ENCODE measurements around the gene SLC10A7.

SLC10A7 gene

DNA sequence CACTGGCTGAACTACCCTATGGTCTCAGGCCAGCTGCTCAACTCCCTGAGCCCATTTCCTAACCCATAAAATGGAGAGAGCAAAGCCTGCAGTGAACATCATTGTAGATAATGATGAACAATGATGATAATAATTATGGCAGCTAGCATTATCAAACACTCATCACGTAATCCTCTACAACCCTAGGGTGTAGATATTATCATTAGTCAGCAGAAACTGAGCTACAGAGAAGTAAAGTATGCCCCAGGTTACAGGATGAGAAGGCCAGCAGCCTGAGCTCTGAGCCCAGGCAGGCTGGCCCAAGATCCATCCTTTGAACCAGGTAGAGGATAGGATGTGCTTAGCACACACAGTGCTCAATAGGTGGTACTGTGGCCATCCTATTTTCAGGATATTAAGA lies 264.2 kb downstream of the SLC10A7 start:
- DNase-seq (ENCODE audit: low read depth in 2 of 2): no peak

DNA sequence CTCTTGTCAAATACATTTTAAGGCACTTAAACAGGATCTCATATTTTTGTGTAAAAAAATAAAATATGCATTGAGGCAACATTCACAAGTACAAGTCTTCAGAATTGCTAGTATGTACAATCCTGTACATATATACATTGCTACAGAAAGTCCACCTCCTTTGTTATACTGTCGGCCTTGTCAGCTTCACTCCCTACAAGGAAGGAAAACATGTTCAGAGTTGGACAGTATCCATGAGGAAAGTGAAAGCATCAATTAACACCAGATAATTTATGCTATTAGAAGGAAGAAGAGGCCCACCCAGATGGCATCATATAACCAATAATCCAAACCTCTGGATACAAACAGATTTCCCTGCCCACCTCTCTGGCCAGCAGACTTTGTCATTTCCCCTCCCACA lies 265.4 kb downstream of the SLC10A7 start:
- DNase-seq (ENCODE audit: low read depth in 2 of 2): no peak

DNA sequence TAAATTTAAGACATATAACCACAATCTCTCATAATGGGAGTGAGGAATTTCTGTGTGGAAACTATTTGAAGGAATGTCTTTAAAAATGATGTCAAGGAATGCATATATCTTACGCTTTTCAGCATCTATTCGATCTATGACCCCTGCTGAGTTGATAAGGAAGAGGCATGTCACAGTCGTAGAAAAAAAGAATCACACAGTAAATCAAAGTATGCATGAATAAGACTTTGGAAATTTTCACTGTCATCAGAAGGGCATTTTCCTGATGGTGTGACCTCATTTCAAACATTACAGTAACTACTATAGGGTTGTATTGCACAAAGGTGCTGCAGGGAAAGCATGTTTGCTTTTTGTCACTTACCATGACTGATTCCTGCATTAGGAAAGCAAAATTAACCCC lies 265.9 kb downstream of the SLC10A7 start:
- no peak for DNase-seq (ENCODE audit: low read depth in 2 of 2)

DNA sequence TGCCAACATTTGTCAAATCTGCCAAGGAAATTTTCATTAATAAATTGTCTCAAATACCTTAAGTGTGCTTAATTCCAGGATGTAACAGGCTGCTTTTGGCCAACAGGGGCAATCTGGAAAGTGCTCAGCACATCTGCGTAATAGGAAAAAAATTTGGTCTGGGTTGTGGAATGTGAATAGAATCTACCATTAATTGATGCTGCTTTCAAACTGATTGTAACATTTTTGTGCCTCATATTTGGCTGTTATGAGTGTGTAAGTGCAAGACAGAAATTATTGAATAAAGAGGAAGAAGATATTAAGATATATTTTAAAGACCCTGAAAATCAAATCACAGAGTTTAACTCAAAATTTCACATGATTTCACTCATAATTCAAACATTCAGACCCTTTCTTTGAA lies 266.3 kb downstream of the SLC10A7 start:
- DNase-seq (ENCODE audit: low read depth in 2 of 2): no peak

DNA sequence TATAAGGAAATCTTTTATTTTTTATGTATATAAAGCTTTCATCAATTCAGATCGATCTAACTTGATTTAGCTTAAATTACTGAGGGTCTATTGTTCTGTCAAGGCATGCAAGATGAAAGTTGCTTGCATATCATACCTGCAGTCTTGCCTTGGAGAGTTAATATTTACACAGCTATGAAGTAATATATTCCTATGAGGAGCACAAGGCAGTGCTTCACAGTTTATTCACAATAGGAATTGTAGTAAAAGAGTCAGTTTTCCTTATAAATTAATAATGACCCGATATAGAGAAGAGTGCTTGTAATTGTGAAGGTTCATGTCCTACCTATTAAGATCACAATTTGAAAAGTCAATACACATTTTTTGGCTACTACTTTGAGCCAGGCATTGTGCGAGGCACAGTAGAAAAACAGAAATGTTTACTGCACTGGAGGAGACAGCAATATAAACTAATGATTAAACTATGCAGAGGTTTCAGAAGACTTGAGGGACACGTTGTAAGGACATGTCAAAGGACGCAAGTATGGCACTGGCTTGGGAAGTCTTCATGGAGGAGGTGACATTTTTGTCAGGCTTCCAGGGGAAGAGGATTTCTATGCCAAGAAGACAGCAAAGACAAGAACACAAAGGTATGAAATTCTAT lies 268.6 kb downstream of the SLC10A7 start:
- no peak for DNase-seq (ENCODE audit: low read depth in 2 of 2)

DNA sequence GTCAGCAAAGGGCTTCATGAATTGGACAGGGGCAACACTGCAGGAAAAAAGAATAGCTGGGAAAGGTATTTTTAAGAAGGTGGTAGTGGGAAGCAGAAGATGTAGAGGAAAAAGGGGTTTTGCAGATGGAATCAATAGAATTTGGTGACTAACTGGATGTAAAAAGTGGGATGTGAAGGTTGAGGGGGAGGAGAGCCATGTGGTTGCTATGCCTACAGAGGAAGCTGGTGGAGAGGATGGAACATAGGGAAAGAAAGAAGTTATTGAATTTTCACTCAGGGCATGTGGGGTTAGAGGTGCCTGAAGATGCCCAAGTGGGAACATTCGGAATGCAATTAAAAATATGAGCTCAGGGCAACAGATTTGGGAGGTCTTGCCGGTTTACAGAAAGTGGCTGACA lies 274.4 kb downstream of the SLC10A7 start:
- no peak for DNase-seq (ENCODE audit: low read depth in 2 of 2)

DNA sequence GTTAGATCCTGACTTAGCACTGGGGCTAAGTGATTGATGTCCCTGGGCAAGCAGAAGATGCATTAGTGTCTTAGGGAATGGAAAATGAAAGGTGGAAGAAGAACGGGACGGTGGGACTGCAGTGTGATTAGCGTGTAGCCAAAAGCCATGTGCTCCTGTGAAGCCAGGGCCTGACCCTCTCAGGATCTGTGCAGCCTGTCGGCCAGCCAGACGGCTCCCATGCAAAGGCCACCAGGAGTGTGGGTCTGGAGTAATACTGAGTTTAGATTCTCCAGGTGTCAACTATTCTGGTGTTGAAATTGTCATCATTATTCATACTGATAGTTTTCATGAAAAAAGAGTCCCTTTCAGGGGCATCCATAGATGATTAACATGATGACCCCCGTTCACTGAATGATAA lies 275.4 kb downstream of the SLC10A7 start:
- no peak for DNase-seq (ENCODE audit: low read depth in 2 of 2)

DNA sequence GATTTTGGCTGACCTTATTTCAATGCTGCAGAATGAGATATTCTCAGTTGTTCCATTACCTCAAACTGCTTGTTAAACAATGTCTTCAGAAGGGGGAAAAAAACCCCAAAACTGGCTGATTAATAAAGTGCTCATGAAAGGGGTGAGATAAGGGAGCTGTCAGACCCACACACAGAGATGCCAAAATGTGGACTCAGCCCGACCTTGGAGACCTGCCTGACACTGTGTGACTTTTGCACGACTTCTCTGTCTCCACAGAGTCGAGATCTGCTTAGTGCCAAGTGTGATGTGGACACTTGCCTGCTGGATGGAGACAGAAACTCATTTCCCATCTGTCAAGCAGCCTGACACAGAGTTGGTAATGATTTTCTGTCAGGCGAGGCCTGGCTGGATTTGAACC lies 275.9 kb downstream of the SLC10A7 start:
- no peak for DNase-seq (ENCODE audit: low read depth in 2 of 2)

DNA sequence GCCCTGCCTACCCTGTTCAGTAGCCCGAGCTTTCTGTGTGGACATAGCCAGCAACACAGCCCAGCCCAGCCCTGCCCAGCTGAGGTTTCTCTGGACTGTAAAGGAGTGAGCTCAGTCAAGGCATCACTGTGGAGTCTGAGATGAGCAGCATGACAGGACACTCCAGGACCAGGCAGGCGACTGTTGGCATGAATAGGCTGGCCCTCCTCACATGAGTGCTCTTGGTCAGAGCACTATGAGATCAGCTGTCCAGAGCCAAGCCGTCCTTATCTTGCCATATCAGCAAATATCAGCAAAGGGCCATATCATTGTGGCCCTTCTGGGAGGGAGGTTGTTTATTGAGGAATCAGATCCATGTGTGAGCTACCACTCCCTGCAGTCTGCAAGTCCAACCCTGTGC lies 276.5 kb downstream of the SLC10A7 start:
- DNase-seq (ENCODE audit: low read depth in 2 of 2): no peak

DNA sequence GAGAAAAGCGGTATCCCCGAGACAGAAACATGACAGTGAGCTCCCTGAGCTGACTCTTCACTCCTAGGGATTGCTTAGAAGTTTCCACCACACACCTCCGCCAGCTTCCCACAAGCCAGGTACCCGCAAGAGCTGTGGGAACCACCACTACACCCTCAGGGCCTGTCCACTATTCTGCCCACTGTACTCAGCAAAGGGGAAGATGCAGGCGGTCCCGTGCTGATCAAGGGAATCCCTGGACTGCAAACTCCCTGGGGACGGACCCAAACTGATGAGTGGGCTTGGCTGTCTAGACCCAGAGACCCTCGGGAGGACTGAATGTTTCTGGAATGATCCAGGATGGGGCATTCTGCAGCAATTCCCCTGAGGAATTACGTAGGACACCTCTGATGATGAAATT lies 277.2 kb downstream of the SLC10A7 start:
- no peak for DNase-seq (ENCODE audit: low read depth in 2 of 2)

DNA sequence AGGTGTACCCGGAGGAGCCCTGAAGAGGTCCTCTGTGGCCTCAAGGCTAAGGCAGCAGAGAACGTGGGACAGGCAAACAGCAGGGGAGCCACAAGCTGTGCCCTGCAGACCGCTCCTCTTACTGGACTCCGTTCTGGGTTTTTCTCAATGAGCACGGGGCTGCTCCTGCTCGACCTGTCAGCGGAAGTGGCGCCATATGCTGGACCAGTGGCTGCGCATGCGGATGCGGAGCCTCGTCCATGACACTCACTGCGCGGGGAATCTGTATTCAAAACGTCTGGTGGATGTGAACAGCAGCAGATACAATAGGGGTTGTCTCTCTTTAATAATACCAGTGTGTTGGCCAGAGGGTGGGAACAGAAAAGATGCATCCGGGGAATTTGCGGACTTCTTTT lies 277.9 kb downstream of the SLC10A7 start:
- DNase-seq (ENCODE audit: low read depth in 2 of 2): no peak

DNA sequence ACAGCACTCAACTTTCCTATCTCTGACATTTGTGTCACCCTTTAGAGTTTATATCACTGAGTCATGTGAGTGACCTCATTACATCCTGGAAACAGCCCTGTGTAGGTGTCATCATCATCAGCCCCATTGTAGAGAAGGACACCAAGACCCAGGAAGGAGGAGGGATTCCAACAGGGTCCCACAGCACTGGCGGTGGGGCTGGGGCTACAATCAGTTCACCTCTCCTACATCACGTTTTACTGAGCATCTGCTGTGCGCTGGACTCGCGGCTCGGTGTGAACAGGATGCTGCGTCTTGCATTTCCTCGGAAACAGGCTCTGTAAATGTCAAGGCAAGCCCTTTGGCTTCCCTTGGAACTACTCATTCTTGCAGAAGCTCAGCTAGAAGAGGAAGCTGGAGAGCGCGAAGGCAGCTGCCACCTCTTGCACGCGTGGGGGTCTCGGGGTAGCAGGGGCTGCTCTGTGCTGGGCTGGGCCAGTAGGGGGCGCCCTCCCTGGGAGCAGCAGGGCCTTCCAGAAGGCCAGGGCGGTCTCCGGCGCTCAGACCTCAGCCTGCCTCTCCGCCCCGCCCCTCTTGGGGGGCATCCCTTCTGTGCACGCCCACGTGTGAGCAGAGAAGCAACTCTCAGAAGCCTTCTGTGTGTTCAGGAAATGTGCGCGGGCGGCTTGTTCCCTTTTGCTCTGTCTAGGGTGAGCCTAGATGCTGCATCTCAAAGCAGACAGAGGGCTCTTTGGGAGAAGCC lies 278.4 kb downstream of the SLC10A7 start:
- peak; percentile 43 to 67 for DNase-seq (ENCODE audit: low read depth in 2 of 2)

DNA sequence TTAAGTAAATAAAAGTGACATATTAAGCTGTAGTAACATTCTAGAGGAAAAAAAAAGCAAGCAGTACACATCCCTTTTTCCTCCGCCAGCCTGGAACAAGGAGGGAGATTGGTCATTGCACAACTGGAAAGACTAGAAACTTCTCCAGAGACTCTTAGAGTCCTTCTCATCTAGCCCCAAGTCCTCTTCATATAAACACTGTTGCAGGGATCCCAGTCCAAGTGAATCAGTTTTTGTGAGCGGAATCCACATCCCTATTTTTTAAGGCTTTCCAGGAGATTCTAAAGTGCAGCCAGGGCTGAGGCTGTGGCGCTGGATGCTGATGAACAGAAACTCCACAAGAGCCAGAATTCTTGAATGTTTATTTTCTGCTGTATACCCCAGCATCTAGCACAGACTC lies 283.6 kb downstream of the SLC10A7 start:
- DNase-seq (ENCODE audit: low read depth in 2 of 2): no peak

DNA sequence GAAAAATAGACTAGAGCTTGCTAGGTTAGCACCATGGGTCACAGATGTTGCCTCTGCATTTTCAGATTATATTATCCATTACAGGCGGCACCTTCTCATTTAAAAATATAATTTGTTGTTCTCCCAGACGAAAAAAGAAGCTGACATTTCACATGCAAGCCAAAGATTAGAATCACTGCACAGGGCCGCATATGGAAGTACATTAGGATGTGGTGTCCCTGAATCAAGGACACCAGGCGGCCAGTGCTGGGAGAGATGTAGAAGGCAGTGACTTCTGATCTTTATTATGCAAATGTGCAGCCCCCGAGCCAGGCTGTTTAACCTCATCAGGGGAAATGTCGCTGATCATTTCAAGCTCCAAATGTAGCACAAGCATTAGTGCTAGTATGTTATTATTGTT lies 284.6 kb downstream of the SLC10A7 start:
- no peak for DNase-seq (ENCODE audit: low read depth in 2 of 2)

DNA sequence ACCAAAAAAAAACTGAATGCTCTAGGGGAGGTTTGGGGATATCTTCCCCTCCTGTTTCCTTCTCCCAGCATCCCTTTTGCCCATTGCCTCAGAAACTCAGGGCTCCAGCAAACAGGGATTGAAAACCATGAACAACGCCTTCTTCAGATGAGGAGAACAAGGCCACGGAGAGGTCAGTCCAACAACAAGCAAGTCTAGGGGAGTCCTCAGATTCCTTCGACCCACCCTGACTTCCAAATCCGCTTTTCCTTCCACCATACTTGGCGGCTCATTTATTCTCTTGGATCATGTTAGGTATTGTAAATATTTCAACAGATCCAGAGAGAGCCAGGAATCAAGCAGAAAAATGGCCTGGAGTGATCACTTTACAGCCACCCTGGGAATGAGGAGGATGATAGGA lies 285.5 kb downstream of the SLC10A7 start:
- no peak for DNase-seq (ENCODE audit: low read depth in 2 of 2)

DNA sequence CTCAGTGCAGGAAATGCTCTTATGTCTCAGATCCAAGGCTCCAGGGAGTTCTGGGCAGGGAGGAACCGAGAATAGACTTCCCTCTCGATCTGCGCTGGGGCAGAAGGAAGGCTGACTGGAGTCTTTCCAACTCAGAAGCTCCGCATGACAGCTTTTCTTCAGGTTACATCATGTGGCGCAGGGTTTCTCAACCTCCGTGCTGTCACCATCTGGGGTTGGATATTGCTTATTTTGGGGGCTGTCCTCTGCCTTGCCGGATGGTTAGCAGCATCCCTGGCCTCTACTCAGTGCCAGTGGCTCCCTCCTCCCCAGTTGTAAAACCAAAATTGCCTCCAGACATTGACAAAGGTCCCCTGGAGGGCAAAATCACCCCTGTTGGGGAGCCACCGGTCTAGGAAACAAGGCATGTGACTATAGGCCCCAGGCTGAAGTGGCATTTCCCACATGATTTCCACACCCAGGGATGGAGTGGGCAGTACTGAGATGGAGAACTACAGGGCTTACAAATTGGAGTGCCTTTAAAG lies 286.0 kb downstream of the SLC10A7 start:
- DNase-seq (ENCODE audit: low read depth in 2 of 2): no peak

DNA sequence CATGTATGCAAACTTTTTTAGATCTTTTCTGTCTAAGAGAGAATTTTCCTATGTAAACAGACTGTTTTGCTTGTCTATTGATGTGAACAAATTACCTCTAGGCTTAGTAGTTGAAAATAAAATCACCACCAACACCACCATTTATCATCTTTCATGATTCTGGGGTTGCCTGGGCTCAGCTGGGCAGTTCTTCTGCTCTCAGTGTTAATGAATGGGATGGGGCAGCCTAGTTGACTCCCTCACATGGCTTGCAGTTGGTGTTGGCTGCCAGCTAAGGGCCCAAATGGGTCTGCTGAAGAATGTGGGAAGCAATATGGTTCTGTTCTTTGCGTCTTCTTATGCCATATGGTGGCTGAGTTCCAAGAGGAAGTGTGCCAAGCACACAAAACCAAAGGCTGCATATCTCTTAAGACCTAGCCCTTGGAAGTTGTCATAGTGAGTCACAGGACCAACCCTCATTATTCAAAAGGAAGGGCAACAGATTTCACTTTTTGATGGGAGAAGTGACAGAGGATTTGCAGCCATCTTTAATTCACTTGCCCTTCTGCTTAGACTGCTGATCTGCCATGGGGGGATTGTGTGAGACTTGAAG lies 289.5 kb downstream of the SLC10A7 start:
- DNase-seq (ENCODE audit: low read depth in 2 of 2): no peak

DNA sequence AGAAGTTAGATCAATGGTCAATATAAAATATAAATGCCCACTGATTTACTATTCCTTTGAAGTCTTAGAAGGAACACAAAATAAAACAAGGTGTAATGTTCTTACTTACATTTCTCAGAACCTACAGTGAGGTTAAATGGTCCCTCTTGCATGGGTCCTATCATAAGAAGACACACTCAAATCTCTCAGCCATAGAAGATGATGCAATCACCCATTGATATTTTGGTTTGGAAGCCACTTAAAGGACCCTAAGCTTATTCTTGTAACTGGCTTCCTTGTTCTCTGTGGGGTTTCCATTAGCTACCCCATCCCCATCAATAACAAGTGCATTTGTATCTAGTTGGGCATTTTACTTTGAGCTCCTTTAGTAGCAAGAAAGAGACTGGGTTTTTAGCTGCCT lies 292.3 kb downstream of the SLC10A7 start:
- no peak for DNase-seq (ENCODE audit: low read depth in 2 of 2)

DNA sequence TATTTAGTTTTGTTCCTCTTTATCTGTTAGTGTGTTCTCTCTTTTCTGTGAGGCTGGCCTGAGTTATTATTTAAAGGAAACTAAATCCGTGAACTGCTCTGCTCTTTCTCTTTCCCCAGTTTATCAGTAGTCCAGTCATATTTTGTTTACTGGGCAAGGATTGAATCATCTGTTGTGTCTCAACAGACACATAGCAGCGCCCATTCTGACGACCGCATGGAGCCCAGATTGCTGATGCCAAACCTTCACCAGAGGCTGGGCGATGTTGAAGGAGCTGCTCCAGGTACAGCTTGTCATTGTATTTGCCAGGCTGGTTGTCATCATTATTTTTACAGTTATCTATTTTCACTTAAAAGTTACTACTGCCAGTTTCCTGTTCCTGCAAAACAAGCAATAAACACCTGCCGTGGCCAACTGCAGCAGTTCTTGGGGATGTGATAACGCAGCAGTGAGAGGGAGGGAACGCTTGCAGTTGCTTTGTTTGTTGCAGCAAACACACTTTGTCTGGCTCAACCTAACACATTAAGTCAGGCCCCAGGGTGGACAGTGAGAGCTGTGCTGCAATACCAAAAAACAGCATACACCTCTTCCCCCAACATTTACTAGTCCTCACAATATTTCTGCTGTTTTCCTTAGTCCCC lies 297.3 kb downstream of the SLC10A7 start:
- no peak for DNase-seq (ENCODE audit: low read depth in 2 of 2)

DNA sequence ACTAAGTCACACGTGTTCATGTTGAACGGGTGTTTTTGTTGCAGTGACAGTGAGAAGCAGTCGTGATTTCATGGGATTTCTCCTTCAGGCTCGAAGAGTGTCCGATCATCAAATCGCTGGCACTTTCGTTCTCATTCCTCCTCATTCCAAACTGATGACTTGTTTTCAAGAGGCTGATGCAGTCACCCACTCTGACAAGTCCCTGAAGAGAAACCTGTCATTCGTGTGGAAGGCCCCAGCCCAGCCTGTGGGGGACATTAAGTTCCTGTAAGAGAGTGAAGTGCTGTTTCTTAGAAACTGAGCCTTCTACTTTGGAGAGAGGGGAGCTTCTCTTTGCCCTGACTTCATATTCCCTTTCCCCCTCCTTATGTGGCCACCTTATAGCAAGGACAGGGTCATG lies 299.4 kb downstream of the SLC10A7 start:
- DNase-seq (ENCODE audit: low read depth in 2 of 2): no peak

DNA sequence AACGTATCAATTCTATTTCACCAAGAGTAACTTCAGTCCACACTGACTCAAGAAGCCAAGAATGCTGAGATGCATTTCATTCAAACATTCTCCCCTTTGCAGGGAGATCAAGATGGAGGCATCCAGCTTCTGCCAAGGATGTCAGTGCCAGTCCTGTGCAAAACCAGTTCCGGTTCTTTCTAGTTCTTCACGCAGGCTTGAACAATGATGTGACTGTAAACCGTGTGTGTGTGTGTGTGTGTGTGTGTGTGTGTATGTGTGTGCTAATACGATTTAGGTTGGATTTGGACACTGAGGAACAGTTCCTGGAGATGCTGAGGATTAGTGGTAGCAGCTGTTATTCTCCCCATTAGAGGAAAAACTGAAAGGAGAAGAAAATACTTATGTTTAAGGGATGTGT lies 307.5 kb downstream of the SLC10A7 start, which contains the start of gene REELD1:
Gene REELD1, plus strand, starts transcription at position 301 of the 400 bp plus-strand sequence. CDS start 2,415 bp downstream, outside the sequence.
- no peak for DNase-seq (ENCODE audit: low read depth in 2 of 2)

DNA sequence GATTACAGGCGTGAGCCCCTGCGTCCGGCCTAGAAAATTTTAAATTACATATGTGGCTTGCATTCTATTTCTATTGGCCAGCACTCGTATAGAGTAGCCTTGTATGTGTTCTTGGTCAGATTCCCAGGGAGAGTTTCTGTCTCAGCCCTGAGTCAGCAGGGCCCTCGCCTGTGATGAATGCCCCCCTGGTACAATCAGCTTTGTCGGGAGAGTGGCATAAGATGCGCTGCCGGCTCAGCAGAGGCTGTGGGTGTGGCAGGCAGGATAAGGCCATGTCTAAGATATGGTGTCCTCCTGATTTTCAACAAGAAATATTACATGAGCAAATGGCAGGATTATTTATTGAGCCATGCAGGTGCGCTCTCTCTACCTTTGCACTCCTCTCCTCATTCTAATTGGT lies 309.0 kb downstream of the SLC10A7 start:
- DNase-seq (ENCODE audit: low read depth in 2 of 2): no peak

DNA sequence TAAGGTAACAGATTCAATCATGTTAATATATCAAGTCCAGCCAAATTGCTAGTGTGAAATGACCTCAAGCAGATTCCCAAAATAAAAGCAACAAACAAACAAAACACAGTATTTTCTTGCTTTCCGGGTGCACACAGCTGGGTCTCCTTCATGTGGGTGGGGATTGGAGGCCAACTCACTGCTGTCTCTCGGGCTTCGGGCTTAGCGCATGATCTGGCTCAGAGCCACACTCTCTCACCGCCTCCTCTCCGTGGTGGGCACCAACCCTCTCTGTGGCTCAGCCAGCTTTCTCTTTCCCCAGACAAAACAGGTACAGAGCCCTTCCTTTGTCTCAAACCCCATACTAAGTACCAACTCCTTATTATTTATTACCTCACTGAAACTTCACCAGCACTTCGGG lies 310.3 kb downstream of the SLC10A7 start:
- no peak for DNase-seq (ENCODE audit: low read depth in 2 of 2)
